ENCODE data around the gene APLP2. TPM values are rescaled to one million over a fixed set of nuclear protein-coding genes. Genes with fewer than 3 reads are reported as not detected.
A peak's percentile ranks its signal among the peaks of the same experiment; 100 is the strongest.

APLP2 gene
- total and polyA plus RNA-seq, 10 donors: 47.4 to 248 (median 181) TPM

GRCh38 chr11:130136107-130136506 is 66.4 kb downstream of the APLP2 start:
- H3K36me3 ChIP-seq: peaks cover 0 to 90% (median 55%) of the 10 kb centered on the region in 6 donors

GRCh38 chr11:130137999-130138398 is 68.3 kb downstream of the APLP2 start:
- no peak for DNase-seq
- TF ChIP-seq POLR2A (IDR thresholded peaks at IDR 0.05) (no peak), CTCF (IDR thresholded peaks at IDR 0.05 in 8 of 11, conservative IDR thresholded peaks at IDR 0.05 in 3 of 11) (no peak), POLR2AphosphoS5 (IDR thresholded peaks at IDR 0.05) (no peak)
- no peaks in the 10 kb centered on the region for H3K27me3 ChIP-seq (replicated peaks in 1 of 7)
- H3K36me3 ChIP-seq: peaks cover 0 to 98% (median 66%) of the 10 kb centered on the region in 6 donors
- H3K4me1 ChIP-seq: peaks cover 0 to 12% (median 0%) of the 10 kb centered on the region in 6 donors
- 87 to 95% (median 92%) methylated on average over 9 of the region's 9 CpGs for WGBS, 5 donors
- no peak overlapping the region for H3K27ac ChIP-seq
- no peaks in the 10 kb centered on the region for H3K9me3 ChIP-seq
- intact Hi-C loops (cut with DNase I; ENCODE audit: low total_unique reads): no loop called here
- no peak overlapping the region for H3K4me3 ChIP-seq

More at GRCh38 chr11:130136107-130136506, 66.4 kb downstream of the APLP2 start:
- H3K27me3 ChIP-seq (replicated peaks in 1 of 7): no peaks in the 10 kb centered on the region
- TF ChIP-seq CTCF (IDR thresholded peaks at IDR 0.05 in 8 of 11, conservative IDR thresholded peaks at IDR 0.05 in 3 of 11) (no peak), POLR2A (IDR thresholded peaks at IDR 0.05) (no peak), POLR2AphosphoS5 (IDR thresholded peaks at IDR 0.05) (no peak)
- no peaks in the 10 kb centered on the region for H3K9me3 ChIP-seq
- 79 to 94% (median 91%) methylated on average over 7 of the region's 7 CpGs for WGBS, 5 donors
- H3K27ac ChIP-seq: no peak overlapping the region
- no peak overlapping the region for H3K4me3 ChIP-seq
- peaks cover 0 to 26% (median 6%) of the 10 kb centered on the region in 6 donors for H3K4me1 ChIP-seq
- no peak for DNase-seq
- intact Hi-C loops (cut with DNase I; ENCODE audit: low total_unique reads): no loop called here

GRCh38 chr11:130139401-130139800 is 69.7 kb downstream of the APLP2 start:
- Histone ChIP-seq H3K4me3 (no peak overlapping the region), H3K36me3 (peaks cover 0 to 98% (median 66%) of the 10 kb centered on the region in 6 donors), H3K27me3 (replicated peaks in 1 of 7) (no peaks in the 10 kb centered on the region), H3K27ac (no peak overlapping the region), H3K4me1 (peaks cover 0 to 7% (median 0%) of the 10 kb centered on the region in 6 donors), H3K9me3 (no peaks in the 10 kb centered on the region)
- intact Hi-C loops (cut with DNase I; ENCODE audit: low total_unique reads): no loop called here
- no peak for DNase-seq
- WGBS, 5 donors: 85 to 91% (median 88%) methylated on average over 13 of the region's 13 CpGs
- TF ChIP-seq CTCF (IDR thresholded peaks at IDR 0.05 in 8 of 11, conservative IDR thresholded peaks at IDR 0.05 in 3 of 11) (no peak), POLR2A (IDR thresholded peaks at IDR 0.05) (no peak)

- Histone ChIP-seq H3K27ac (no peak overlapping the region), H3K4me3 (no peak overlapping the region), H3K27me3 (replicated peaks in 1 of 7) (no peaks in the 10 kb centered on the region), H3K9me3 (no peaks in the 10 kb centered on the region), H3K4me1 (peaks cover 6 to 29% (median 16%) of the 10 kb centered on the region in 6 donors), H3K36me3 (peaks cover 0 to 85% (median 54%) of the 10 kb centered on the region in 6 donors)
- no peak for DNase-seq
- WGBS, 5 donors: 87 to 92% (median 90%) methylated on average over 19 of the region's 19 CpGs
- intact Hi-C loops (cut with DNase I; ENCODE audit: low total_unique reads): no loop called here
- TF ChIP-seq POLR2A (IDR thresholded peaks at IDR 0.05) (no peak), CTCF (IDR thresholded peaks at IDR 0.05 in 8 of 11, conservative IDR thresholded peaks at IDR 0.05 in 3 of 11) (no peak), POLR2AphosphoS5 (IDR thresholded peaks at IDR 0.05) (peak in 1 of 3 donors; percentile 33)
Observed at GRCh38 chr11:130141561-130142341, 72.1 kb downstream of the APLP2 start.
